KOPT-K1 (cell line): ENCODE results near the gene SOX30.

Experiments used
- H3K27ac ChIP-seq: fragments of 200-600 bp; sonication (generic); 2 replicates; pipeline ENCODE4 v1.5.1; 2016; ENCODE audit warnings: antibody characterized with exemption, mild to moderate bottlenecking, low read depth, low read length; ENCODE audit not compliant: poor library complexity, severe bottlenecking
- H3K36me3 ChIP-seq: fragments of 200-600 bp; sonication (generic); 2 replicates; pipeline ENCODE4 v1.5.1; 2017; ENCODE audit warnings: antibody characterized with exemption, mild to moderate bottlenecking, low read length, moderate library complexity; ENCODE audit not compliant: insufficient read depth
- H3K9me3 ChIP-seq: fragments of 200-600 bp; sonication (generic); 2 replicates; pipeline ENCODE4 v1.5.1; 2017; ENCODE audit warnings: antibody characterized with exemption, low read length, mild to moderate bottlenecking; ENCODE audit not compliant: insufficient read depth, poor library complexity, severe bottlenecking

The SOX30 gene

GRCh38 chr5:157581901-157582300 is 70.3 kb downstream of the SOX30 start:
- H3K9me3 ChIP-seq = no peaks in the 10 kb centered on the region
- no peak overlapping the region for H3K27ac ChIP-seq
- no peaks in the 10 kb centered on the region for H3K36me3 ChIP-seq

- Histone ChIP-seq H3K36me3 (no peaks in the 10 kb centered on the region), H3K27ac (no peak overlapping the region), H3K9me3 (no peaks in the 10 kb centered on the region)
Measured at GRCh38 chr5:157578079-157578780, 74.0 kb downstream of the SOX30 start.

DNA sequence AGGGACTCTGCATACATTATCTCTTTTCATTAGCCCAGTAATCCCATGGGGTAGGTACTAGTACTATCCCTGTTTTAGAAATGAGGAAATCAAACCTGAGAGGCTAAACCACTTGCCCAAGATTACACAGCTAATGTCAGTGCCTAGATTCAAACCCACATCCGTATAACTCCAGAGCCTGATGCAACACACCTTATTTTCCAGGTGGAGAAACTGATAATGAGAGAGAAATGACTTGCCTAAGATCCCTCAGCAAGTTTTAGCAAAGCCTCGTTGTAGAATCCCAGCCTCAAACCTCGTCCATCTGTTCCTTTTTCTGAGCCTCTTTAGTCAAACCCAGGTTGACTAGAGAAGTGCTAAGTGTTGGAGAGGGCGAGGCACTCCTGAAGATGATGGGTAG is 75.6 kb downstream of the SOX30 start:
- no peak overlapping the region for H3K27ac ChIP-seq
- H3K9me3 ChIP-seq = no peaks in the 10 kb centered on the region

More for the DNA sequence above, 75.6 kb downstream of the SOX30 start:
- H3K36me3 ChIP-seq = no peaks in the 10 kb centered on the region
